GM12873 (cell line): ENCODE data around the gene MTAP.

ENCODE experiments used
- CTCF ChIP-seq: IDR thresholded peaks from 2 replicates; pipeline ENCODE4 v1.5.1; 2012; ENCODE audit warnings: low read depth, mild to moderate bottlenecking, moderate library complexity, low read length, control low read depth; ENCODE audit not compliant: insufficient read depth; ENCODE audit errors: missing control alignments

The MTAP gene

DNA sequence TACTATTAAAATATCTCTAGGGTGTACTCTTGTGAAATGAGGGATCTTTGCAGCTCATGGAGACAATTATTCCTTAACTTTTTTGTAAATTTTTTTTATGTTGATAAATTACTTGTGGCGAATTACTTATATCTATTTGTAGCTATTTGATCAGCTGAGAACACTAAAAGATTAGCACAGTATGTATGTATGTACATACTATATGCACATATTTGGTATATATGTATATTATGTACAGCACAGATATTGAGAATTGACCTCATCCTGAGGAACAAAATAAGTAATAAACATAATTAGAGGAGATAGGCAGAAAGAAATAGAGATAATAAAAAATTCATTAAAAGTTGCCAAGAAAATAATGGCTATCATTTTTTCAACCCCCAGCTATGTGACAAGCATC, 180.0 kb downstream of the MTAP start:
- TF ChIP-seq CTCF, result no peak

DNA sequence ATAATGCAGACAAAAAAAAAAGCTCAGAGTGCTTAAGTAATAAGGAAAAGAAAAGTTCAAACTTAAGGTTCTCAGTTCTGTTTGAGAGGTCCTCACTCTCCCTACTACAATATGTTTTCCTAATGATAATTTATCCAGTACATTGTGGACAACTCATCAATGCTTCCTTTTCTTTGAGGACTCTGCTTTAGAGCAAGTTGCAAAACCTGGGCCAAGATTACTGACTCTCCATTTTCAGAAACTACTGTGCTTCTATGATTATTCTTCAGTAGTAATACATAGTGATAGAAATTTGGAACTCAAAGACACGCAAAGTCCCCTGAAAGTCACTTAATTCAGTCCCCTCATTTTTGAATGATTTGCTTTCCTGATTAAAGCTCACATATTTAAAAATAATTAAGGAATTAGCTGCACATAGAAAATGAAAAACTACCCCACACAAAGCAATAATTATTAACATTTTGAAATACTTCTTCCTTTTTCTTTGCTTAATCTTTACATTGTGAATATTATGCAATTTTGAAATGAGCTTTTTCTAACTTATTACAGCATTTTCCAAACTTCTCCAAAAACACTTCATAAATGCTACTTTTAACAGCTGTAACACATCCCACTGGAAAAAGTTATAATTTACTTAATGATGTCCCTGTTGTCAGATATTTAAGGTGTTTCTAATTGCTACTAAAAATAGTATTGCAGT, 180.6 kb downstream of the MTAP start:
- TF ChIP-seq CTCF, result no peak

DNA sequence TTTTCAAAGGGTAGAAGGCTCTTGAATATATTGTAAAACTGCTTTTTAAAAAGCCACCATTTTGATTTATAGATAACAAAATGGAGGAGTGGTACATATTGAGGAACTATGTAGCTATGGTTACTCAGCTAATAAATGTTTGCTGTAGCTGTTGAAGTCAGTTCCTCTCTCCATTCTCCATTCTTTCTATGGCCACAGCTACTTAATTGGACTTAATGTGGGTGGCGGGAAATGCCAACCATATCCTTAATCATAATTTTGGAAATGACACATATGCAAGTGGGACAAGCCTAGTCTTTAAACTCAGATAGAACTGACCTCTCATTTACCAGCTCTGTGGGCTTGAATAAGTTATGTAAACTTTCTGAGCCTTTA, 181.1 kb downstream of the MTAP start:
- TF ChIP-seq CTCF, result no peak

GRCh38 chr9:21984101-21984500, 181.7 kb downstream of the MTAP start:
- TF ChIP-seq CTCF, result no peak

GRCh38 chr9:21985964-21986667, 183.7 kb downstream of the MTAP start:
- no peak for TF ChIP-seq CTCF
